ENCODE data around the gene COL17A1.

COL17A1 gene

GRCh38 chr10:104121485-104122224 is 36.0 kb upstream of the COL17A1 start, which contains the start of gene SFR1:
Gene SFR1 (plus strand): TSS chr10:104122171. CDS start chr10:104122184, 13 bp downstream.
- peak; percentile 98 to 99 for DNase-seq (ENCODE audit: low read depth in 2 of 2)
- TF ChIP-seq, protein P1, sequence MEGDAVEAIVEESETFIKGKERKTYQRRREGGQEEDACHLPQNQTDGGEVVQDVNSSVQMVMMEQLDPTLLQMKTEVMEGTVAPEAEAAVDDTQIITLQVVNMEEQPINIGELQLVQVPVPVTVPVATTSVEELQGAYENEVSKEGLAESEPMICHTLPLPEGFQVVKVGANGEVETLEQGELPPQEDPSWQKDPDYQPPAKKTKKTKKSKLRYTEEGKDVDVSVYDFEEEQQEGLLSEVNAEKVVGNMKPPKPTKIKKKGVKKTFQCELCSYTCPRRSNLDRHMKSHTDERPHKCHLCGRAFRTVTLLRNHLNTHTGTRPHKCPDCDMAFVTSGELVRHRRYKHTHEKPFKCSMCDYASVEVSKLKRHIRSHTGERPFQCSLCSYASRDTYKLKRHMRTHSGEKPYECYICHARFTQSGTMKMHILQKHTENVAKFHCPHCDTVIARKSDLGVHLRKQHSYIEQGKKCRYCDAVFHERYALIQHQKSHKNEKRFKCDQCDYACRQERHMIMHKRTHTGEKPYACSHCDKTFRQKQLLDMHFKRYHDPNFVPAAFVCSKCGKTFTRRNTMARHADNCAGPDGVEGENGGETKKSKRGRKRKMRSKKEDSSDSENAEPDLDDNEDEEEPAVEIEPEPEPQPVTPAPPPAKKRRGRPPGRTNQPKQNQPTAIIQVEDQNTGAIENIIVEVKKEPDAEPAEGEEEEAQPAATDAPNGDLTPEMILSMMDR (IDR thresholded peaks at IDR 0.05; ENCODE audit: low read depth, low read length), result peak; percentile 35
- peak within 1 kb of the TSS; percentile 86 to 90 for H3K4me3 ChIP-seq (replicated peaks in 1 of 2; ENCODE audit: low read depth in 2 of 2, low read length in 2 of 2)

- peak; percentile 98 to 99 for DNase-seq (ENCODE audit: low read depth in 2 of 2)
- TF ChIP-seq, protein P1 (IDR thresholded peaks at IDR 0.05; ENCODE audit: low read depth, low read length), result no peak
- peak overlapping the region; percentile 53 to 57 for H3K4me3 ChIP-seq (replicated peaks in 1 of 2; ENCODE audit: low read depth in 2 of 2, low read length in 2 of 2)
Observed at GRCh38 chr10:104120903-104121484, 35.3 kb upstream of the COL17A1 start.

DNA sequence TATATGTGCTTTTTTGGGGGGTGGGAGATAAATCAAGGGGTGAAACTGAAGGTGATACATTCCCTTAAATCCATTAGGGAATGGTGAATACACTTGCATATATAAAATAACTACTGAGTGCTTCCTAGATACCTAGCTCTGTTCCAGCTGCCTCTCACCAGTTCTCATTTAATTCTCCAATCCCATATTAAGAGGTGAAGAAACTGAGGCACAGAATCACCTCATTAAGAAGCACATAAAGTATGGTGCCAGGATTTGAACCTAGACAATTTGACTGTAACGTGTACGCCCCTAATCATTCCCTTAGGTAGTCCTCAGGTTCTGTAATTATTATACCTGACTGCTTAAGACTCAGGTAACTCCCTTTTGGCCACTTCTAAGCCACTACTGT is 34.8 kb upstream of the COL17A1 start:
- H3K4me3 ChIP-seq (replicated peaks in 1 of 2; ENCODE audit: low read depth in 2 of 2, low read length in 2 of 2), result peak overlapping the region in 1 of 2 donors; percentile 16
- TF ChIP-seq, protein P1 (IDR thresholded peaks at IDR 0.05; ENCODE audit: low read depth, low read length), result no peak
- DNase-seq (ENCODE audit: low read depth in 2 of 2), result no peak

DNA sequence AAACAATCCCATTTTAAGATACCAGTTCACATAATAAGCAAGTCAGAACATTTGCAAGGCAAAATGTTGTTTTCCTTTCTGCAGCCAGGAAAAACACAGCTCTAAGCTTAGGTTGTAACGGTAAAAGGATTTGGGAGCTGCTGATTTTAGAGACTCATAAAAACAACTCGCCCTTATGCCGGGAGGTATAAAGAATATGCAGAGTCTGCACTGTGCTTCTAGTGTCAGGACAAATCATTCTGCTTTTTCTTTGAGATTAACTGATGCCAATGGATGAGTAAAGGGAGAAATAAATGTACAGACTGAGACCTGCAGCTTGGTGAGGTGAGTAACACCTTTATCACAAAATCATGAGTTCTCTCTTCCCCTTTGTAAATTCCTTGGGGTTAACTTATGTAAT is 34.3 kb upstream of the COL17A1 start:
- peak; percentile 27 to 43 for DNase-seq (ENCODE audit: low read depth in 2 of 2)
- TF ChIP-seq, protein P1 (IDR thresholded peaks at IDR 0.05; ENCODE audit: low read depth, low read length), result no peak
- H3K4me3 ChIP-seq (replicated peaks in 1 of 2; ENCODE audit: low read depth in 2 of 2, low read length in 2 of 2), result no peak overlapping the region

- DNase-seq (ENCODE audit: low read depth in 2 of 2), result peak; percentile 49 to 83
- no peak overlapping the region for H3K4me3 ChIP-seq (replicated peaks in 1 of 2; ENCODE audit: low read depth in 2 of 2, low read length in 2 of 2)
- TF ChIP-seq, protein P1 (IDR thresholded peaks at IDR 0.05; ENCODE audit: low read depth, low read length), result no peak
Observed at GRCh38 chr10:104117839-104118323, 32.2 kb upstream of the COL17A1 start.

DNA sequence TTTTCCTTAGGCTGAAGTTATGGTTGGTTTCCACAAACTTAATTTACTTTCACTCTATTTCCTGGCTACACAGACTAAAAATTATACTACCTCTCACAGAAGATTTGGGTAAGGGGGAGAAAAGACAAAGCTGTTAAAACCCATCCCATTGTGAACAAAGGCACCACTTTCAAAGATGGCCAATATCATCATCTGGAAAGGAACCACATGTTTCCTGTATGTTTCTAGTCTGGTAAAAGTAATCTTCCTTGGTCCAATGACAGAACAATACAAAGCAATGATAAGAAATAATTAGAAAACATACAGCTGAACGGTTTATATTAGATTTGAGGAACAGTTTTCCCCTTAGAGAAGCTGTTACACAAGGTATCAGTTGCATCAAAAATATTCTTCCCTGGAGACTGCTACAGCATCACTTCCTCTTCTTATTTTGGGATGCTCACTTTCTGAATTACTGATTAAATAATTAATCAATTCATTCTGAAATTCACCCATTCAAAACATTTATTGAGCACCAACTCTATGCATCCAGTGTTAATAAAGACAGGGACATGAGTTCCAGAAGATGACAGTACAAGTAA is 27.8 kb upstream of the COL17A1 start:
- DNase-seq (ENCODE audit: low read depth in 2 of 2), result no peak
- H3K4me3 ChIP-seq (replicated peaks in 1 of 2; ENCODE audit: low read depth in 2 of 2, low read length in 2 of 2), result no peak overlapping the region
- TF ChIP-seq, protein P1 (IDR thresholded peaks at IDR 0.05; ENCODE audit: low read depth, low read length), result no peak

Measured in cardiac fibroblast (primary cell).